Ectodermal cell (in vitro differentiated cells): ENCODE data around the gene SLIT1.

ENCODE experiments used
- H3K27ac ChIP-seq: 2 replicates; pipeline ENCODE4 v1.7.0; 2013; ENCODE audit warnings: mild to moderate bottlenecking, low read depth, low read length; ENCODE audit not compliant: insufficient read depth, poor library complexity, severe bottlenecking
- H3K27me3 ChIP-seq: 2 replicates; pipeline ENCODE4 v1.7.0; 2013; ENCODE audit warnings: mild to moderate bottlenecking, low read length; ENCODE audit not compliant: insufficient read depth, control insufficient read depth, poor library complexity, severe bottlenecking
- H3K36me3 ChIP-seq: one replicate; pipeline ENCODE4 v1.7.0; 2013; ENCODE audit warnings: low read length; ENCODE audit not compliant: control insufficient read depth, insufficient read depth
- H3K4me1 ChIP-seq: one replicate; pipeline ENCODE4 v1.7.0; 2013; ENCODE audit warnings: low read length; ENCODE audit not compliant: control insufficient read depth, insufficient read depth
- H3K4me3 ChIP-seq: 2 replicates; pipeline ENCODE4 v1.7.0; 2013; ENCODE audit warnings: low read depth, low read length, control low read depth; ENCODE audit not compliant: insufficient read depth
- H3K9me3 ChIP-seq: 2 replicates; pipeline ENCODE4 v1.7.0; 2013; ENCODE audit warnings: mild to moderate bottlenecking, low read length, moderate library complexity; ENCODE audit not compliant: control insufficient read depth
- WGBS, 2 experiments: methylation state at CpG; one replicate each; pipeline ENCODE4 v1.1.7; 2013; ENCODE audit warnings: missing lambda C conversion rate in 2 of 2; 5-methylcytosine and 5-hydroxymethylcytosine counted together

Gene SLIT1

DNA sequence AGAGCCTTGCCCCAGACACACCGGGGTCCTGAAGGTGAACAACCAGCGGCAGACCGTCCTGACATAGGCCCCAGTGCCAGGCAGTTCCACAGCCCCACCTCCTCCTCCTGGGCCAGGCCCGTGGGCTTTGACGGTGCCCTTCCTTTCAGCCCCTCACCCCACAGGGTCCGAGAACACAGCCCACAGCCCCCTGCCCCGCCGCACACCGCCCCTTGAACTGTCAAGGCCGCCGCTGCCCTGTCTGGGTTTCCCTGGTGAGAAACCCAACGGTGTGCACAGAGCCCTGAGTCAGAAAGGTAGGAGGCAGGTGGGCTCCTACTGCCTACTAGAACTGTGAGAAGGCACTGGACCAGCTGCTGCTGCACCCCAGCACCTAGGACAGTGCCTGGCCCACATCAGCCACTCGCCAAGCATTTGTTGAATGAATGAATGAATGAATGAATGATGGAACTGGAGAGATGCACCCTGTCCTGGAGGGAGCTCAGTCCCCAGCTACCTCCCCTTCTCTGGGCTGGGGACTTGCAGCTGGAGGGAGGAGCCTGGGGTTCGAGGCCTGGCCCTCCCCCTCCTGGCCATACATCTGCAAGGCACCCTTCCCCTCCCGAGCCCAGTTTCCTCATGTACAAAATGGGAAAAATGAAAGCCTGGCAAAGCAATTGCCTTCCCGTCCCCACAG lies 117.9 kb downstream of the SLIT1 start:
- H3K36me3 ChIP-seq = no peaks in the 10 kb centered on the region
- no peaks in the 10 kb centered on the region for H3K9me3 ChIP-seq
- no peaks in the 10 kb centered on the region for H3K27me3 ChIP-seq
- H3K27ac ChIP-seq = no peak overlapping the region
- WGBS, 2 experiments = 84 to 85% methylated on average over 16 of the region's 16 CpGs
- H3K4me3 ChIP-seq = no peak overlapping the region
- peaks cover 7% of the 10 kb centered on the region for H3K4me1 ChIP-seq

DNA sequence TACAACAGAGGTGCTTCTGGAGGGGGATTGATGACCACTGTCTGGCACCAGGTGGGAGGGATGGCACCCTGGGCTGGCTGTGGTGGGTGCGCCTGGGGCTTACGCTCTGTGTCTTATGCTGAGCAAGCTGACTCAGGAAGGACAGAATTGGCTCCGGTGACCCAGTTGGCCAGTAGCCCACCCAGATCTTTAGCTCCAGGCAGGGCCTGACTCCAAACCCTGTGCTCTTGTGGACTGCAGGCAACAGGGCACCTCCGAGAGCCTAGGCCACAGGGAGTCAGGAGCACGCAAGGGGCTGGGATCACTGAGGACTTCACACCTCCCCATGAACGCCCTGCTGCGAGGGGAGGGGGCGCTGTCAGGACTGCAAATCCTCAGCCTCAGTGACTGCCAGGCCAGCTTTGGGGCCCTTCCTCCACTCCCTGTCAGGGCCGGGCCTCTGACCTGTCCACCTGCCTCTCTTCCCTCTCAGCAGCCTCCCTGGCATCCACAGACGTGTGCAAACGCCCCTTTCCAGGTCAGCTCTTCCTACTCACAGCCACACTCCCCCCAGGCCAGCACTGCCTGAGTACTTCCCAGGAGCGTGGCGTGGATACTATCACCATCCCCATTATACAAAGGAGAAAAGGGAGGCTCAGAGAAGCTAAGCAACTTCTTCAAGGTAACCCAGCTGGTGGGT lies 118.7 kb downstream of the SLIT1 start:
- no peak overlapping the region for H3K27ac ChIP-seq
- peaks cover 13% of the 10 kb centered on the region for H3K4me1 ChIP-seq
- no peaks in the 10 kb centered on the region for H3K9me3 ChIP-seq
- no peaks in the 10 kb centered on the region for H3K27me3 ChIP-seq
- H3K36me3 ChIP-seq = no peaks in the 10 kb centered on the region
- WGBS, 2 experiments = 90 to 91% methylated on average over 13 of the region's 13 CpGs
- H3K4me3 ChIP-seq = no peak overlapping the region

GRCh38 chr10:97065686-97066660 lies 119.8 kb downstream of the SLIT1 start:
- no peak overlapping the region for H3K27ac ChIP-seq
- no peak overlapping the region for H3K4me3 ChIP-seq
- peaks cover 15% of the 10 kb centered on the region for H3K4me1 ChIP-seq
- WGBS, 2 experiments = 77 to 79% methylated on average over 18 of the region's 18 CpGs
- no peaks in the 10 kb centered on the region for H3K27me3 ChIP-seq
- no peaks in the 10 kb centered on the region for H3K9me3 ChIP-seq
- no peaks in the 10 kb centered on the region for H3K36me3 ChIP-seq

GRCh38 chr10:97065128-97065527 lies 120.6 kb downstream of the SLIT1 start:
- H3K36me3 ChIP-seq = no peaks in the 10 kb centered on the region
- H3K9me3 ChIP-seq = no peaks in the 10 kb centered on the region
- no peak overlapping the region for H3K27ac ChIP-seq
- no peak overlapping the region for H3K4me3 ChIP-seq
- H3K4me1 ChIP-seq = peaks cover 15% of the 10 kb centered on the region
- 70 to 86% methylated on average over 1 of the region's 1 CpG for WGBS, 2 experiments
- H3K27me3 ChIP-seq = no peaks in the 10 kb centered on the region

GRCh38 chr10:97063983-97064837 lies 121.5 kb downstream of the SLIT1 start:
- Histone ChIP-seq H3K4me1 (peaks cover 15% of the 10 kb centered on the region), H3K36me3 (no peaks in the 10 kb centered on the region), H3K27me3 (no peaks in the 10 kb centered on the region), H3K9me3 (no peaks in the 10 kb centered on the region), H3K27ac (no peak overlapping the region), H3K4me3 (no peak overlapping the region)
- WGBS, 2 experiments = 92 to 93% methylated on average over 24 of the region's 24 CpGs

- 90 to 91% methylated on average over 20 of the region's 20 CpGs for WGBS, 2 experiments
- H3K36me3 ChIP-seq = no peaks in the 10 kb centered on the region
- no peak overlapping the region for H3K27ac ChIP-seq
- no peak overlapping the region for H3K4me3 ChIP-seq
- peaks cover 15% of the 10 kb centered on the region for H3K4me1 ChIP-seq
- H3K27me3 ChIP-seq = no peaks in the 10 kb centered on the region
- no peaks in the 10 kb centered on the region for H3K9me3 ChIP-seq
Observed at GRCh38 chr10:97063271-97063982, 122.3 kb downstream of the SLIT1 start.

- H3K36me3 ChIP-seq = no peaks in the 10 kb centered on the region
- H3K4me3 ChIP-seq = no peak overlapping the region
- H3K4me1 ChIP-seq = peaks cover 15% of the 10 kb centered on the region
- H3K27ac ChIP-seq = no peak overlapping the region
- no peaks in the 10 kb centered on the region for H3K9me3 ChIP-seq
- WGBS, 2 experiments = 72 to 73% methylated on average over 7 of the region's 7 CpGs
- H3K27me3 ChIP-seq = no peaks in the 10 kb centered on the region
Observed at GRCh38 chr10:97062456-97062855, 123.3 kb downstream of the SLIT1 start.

- Histone ChIP-seq H3K27me3 (no peaks in the 10 kb centered on the region), H3K4me3 (no peak overlapping the region), H3K9me3 (no peaks in the 10 kb centered on the region), H3K36me3 (no peaks in the 10 kb centered on the region), H3K27ac (no peak overlapping the region), H3K4me1 (peaks cover 15% of the 10 kb centered on the region)
- 85 to 86% methylated on average over 5 of the region's 5 CpGs for WGBS, 2 experiments
Observed at GRCh38 chr10:97062046-97062445, 123.7 kb downstream of the SLIT1 start.

GRCh38 chr10:97061423-97061822 lies 124.3 kb downstream of the SLIT1 start:
- peaks cover 11% of the 10 kb centered on the region for H3K4me1 ChIP-seq
- H3K4me3 ChIP-seq = no peak overlapping the region
- H3K9me3 ChIP-seq = no peaks in the 10 kb centered on the region
- H3K36me3 ChIP-seq = no peaks in the 10 kb centered on the region
- WGBS, 2 experiments = 96% methylated on average over 2 of the region's 2 CpGs; no CpG with 5 or more reads in 1 of the 2 experiments
- H3K27ac ChIP-seq = no peak overlapping the region
- H3K27me3 ChIP-seq = no peaks in the 10 kb centered on the region
